H9 (cell line): Measurements from ENCODE around the gene SAA4. TPM values are rescaled to one million over a fixed set of nuclear protein-coding genes. Genes with fewer than 3 reads are reported as not detected.

ENCODE experiments used
- DNase-seq: peaks from one replicate; pipeline ENCODE4 v3.0.0-alpha.2; 2017
- H2AFZ ChIP-seq: one replicate; pipeline ENCODE4 v1.6.1; 2013; ENCODE audit warnings: mild to moderate bottlenecking, low read length, control low read depth, moderate library complexity
- H2AK5ac ChIP-seq: 2 replicates; pipeline ENCODE4 v1.6.1; 2013; ENCODE audit warnings: low read length, control low read depth, mixed read lengths; ENCODE audit not compliant: insufficient read length
- H2BK120ac ChIP-seq: one replicate; pipeline ENCODE4 v1.6.1; 2013; ENCODE audit warnings: low read depth, mild to moderate bottlenecking, low read length, control low read depth, inconsistent platforms; ENCODE audit not compliant: poor library complexity, severe bottlenecking
- H2BK12ac ChIP-seq: 2 replicates; pipeline ENCODE4 v1.6.1; 2013; ENCODE audit warnings: low read length, control low read depth, mixed read lengths, low read depth; ENCODE audit not compliant: insufficient read length
- H2BK15ac ChIP-seq: 2 replicates; pipeline ENCODE4 v1.6.1; 2013; ENCODE audit warnings: low read depth, low read length, control low read depth
- H2BK20ac ChIP-seq: one replicate; pipeline ENCODE4 v1.6.1; 2013; ENCODE audit warnings: low read depth, mild to moderate bottlenecking, low read length, control low read depth, inconsistent platforms; ENCODE audit not compliant: poor library complexity, severe bottlenecking
- H2BK5ac ChIP-seq: 2 replicates; pipeline ENCODE4 v1.6.1; 2013; ENCODE audit warnings: low read length, control low read depth, mixed read lengths; ENCODE audit not compliant: insufficient read length
- H3K14ac ChIP-seq: 2 replicates; pipeline ENCODE4 v1.6.1; 2013; ENCODE audit warnings: low read length, control low read depth; ENCODE audit not compliant: insufficient read depth
- H3K18ac ChIP-seq: 2 replicates; pipeline ENCODE4 v1.6.1; 2013; ENCODE audit warnings: low read depth, mild to moderate bottlenecking, mixed read lengths, low read length, control low read depth; ENCODE audit not compliant: insufficient read length
- H3K23ac ChIP-seq: 2 replicates; pipeline ENCODE4 v1.6.1; 2013; ENCODE audit warnings: low read length, control low read depth, mixed read lengths, low read depth; ENCODE audit not compliant: insufficient read length
- H3K23me2 ChIP-seq: 2 replicates; pipeline ENCODE4 v1.6.1; 2013; ENCODE audit warnings: low read depth, mild to moderate bottlenecking, mixed read lengths, low read length, control low read depth; ENCODE audit not compliant: insufficient read length, poor library complexity, severe bottlenecking
- H3K27ac ChIP-seq: 2 replicates; pipeline ENCODE4 v1.5.1; 2013; ENCODE audit warnings: low read length, control low read depth, mixed read lengths, low read depth; ENCODE audit not compliant: insufficient read length
- H3K27me3 ChIP-seq: 2 replicates; pipeline ENCODE4 v1.6.1; 2013; ENCODE audit warnings: low read length, control low read depth, inconsistent platforms; ENCODE audit not compliant: insufficient read depth
- H3K4ac ChIP-seq: 2 replicates; pipeline ENCODE4 v1.6.1; 2013; ENCODE audit warnings: low read depth, mild to moderate bottlenecking, control low read depth, inconsistent platforms, low read length, moderate library complexity
- H3K4me1 ChIP-seq: 2 replicates; pipeline ENCODE4 v1.6.1; 2013; ENCODE audit warnings: low read length, control low read depth, inconsistent platforms; ENCODE audit not compliant: insufficient read depth
- H3K4me2 ChIP-seq: 2 replicates; pipeline ENCODE4 v1.6.1; 2013; ENCODE audit warnings: low read length, control low read depth, mixed read lengths; ENCODE audit not compliant: insufficient read length, insufficient read depth
- H3K56ac ChIP-seq: 2 replicates; pipeline ENCODE4 v1.6.1; 2013; ENCODE audit warnings: low read depth, mild to moderate bottlenecking, mixed read lengths, low read length, control low read depth; ENCODE audit not compliant: insufficient read length
- H3K79me1 ChIP-seq: 2 replicates; pipeline ENCODE4 v1.6.1; 2013; ENCODE audit warnings: low read depth, mild to moderate bottlenecking, moderate library complexity, low read length, control low read depth, inconsistent platforms; ENCODE audit not compliant: insufficient read depth, poor library complexity, severe bottlenecking
- H3K79me2 ChIP-seq: 2 replicates; pipeline ENCODE4 v1.6.1; 2013; ENCODE audit warnings: low read length, control low read depth, inconsistent platforms; ENCODE audit not compliant: insufficient read depth
- H3K9ac ChIP-seq: 2 replicates; pipeline ENCODE4 v1.6.1; 2013; ENCODE audit warnings: low read length, control low read depth, mixed read lengths; ENCODE audit not compliant: insufficient read length; ENCODE audit errors: extremely low read depth
- H3K9me3 ChIP-seq: one replicate; pipeline ENCODE4 v1.6.1; 2013; ENCODE audit warnings: low read depth, low read length, inconsistent platforms; ENCODE audit not compliant: control insufficient read depth
- H3T11ph ChIP-seq: one replicate; pipeline ENCODE4 v1.6.1; 2013; ENCODE audit warnings: mild to moderate bottlenecking, low read length, control low read depth, inconsistent platforms
- H4K20me1 ChIP-seq: one replicate; pipeline ENCODE4 v1.6.1; 2013; ENCODE audit not compliant: control insufficient read depth, insufficient read length, insufficient read depth
- H4K5ac ChIP-seq: 2 replicates; pipeline ENCODE4 v1.6.1; 2013; ENCODE audit warnings: low read depth, mild to moderate bottlenecking, mixed read lengths, low read length, control low read depth; ENCODE audit not compliant: insufficient read length
- H4K8ac ChIP-seq: replicated peaks from 2 replicates; pipeline ENCODE4 v1.6.1; 2013; ENCODE audit warnings: low read length, control low read depth, mixed read lengths, low read depth; ENCODE audit not compliant: insufficient read length
- H4K91ac ChIP-seq: 2 replicates; pipeline ENCODE4 v1.6.1; 2013; ENCODE audit warnings: low read depth, mild to moderate bottlenecking, moderate library complexity, mixed read lengths, low read length, control low read depth; ENCODE audit not compliant: insufficient read length
- H3K27ac Mint-ChIP-seq, 3 experiments: 2 replicates in 2 of 3; 3 replicates in 1 of 3; pipeline ENCODE4 v1.8.0; 2020 to 2021; ENCODE audit warnings: mixed read lengths in 3 of 3, mild to moderate bottlenecking in 1 of 3, moderate library complexity in 1 of 3
- H3K27me3 Mint-ChIP-seq: 2 replicates; pipeline ENCODE4 v1.8.0; 2021; ENCODE audit warnings: low read depth, mild to moderate bottlenecking, moderate library complexity, mixed read lengths
- H3K36me3 Mint-ChIP-seq, 3 experiments: 2 replicates in 2 of 3; 3 replicates in 1 of 3; pipeline ENCODE4 v1.8.0; 2020 to 2021; ENCODE audit warnings: low read depth in 3 of 3, mixed read lengths in 3 of 3; ENCODE audit not compliant: insufficient read depth in 1 of 3
- H3K4me1 Mint-ChIP-seq, 2 experiments: 2 replicates each; pipeline ENCODE4 v1.8.0; 2020; ENCODE audit warnings: mixed read lengths in 2 of 2
- H3K4me3 Mint-ChIP-seq, 2 experiments: 2 replicates in 1 of 2; 3 replicates in 1 of 2; pipeline ENCODE4 v1.8.0; 2020 to 2021; ENCODE audit warnings: mild to moderate bottlenecking in 2 of 2, mixed read lengths in 2 of 2, moderate library complexity in 1 of 2
- H3K9me3 Mint-ChIP-seq, 2 experiments: 2 replicates in 1 of 2; 3 replicates in 1 of 2; pipeline ENCODE4 v1.8.0; 2020; ENCODE audit warnings: mild to moderate bottlenecking in 2 of 2, mixed read lengths in 2 of 2, moderate library complexity in 1 of 2
- WGBS: extraction: QIAGEN DNeasy Blood & Tissue Kit; methylation state at CpG from one replicate; pipeline ENCODE4 v1.1.7; 2013; ENCODE audit warnings: missing lambda C conversion rate, low lambda C conversion rate, mixed read lengths; ENCODE audit not compliant: insufficient read length; ENCODE audit errors: extremely low coverage; 5-methylcytosine and 5-hydroxymethylcytosine counted together
- total RNA-seq: library from RNA; stranded (reverse); gene quantifications from 2 replicates; pipeline ENCODE4 v1.2.1, GENCODE V29; 2021
- TF ChIP-seq, protein P1 (sequence below): fragments of 200-600 bp; sonication (generic); conservative IDR thresholded peaks from 3 replicates; pipeline ENCODE4 v1.8.0; 2021; ENCODE audit warnings: antibody characterized with exemption, mild to moderate bottlenecking

SAA4 gene
- total RNA-seq, 1 experiment from 2014 or later = not detected

DNA sequence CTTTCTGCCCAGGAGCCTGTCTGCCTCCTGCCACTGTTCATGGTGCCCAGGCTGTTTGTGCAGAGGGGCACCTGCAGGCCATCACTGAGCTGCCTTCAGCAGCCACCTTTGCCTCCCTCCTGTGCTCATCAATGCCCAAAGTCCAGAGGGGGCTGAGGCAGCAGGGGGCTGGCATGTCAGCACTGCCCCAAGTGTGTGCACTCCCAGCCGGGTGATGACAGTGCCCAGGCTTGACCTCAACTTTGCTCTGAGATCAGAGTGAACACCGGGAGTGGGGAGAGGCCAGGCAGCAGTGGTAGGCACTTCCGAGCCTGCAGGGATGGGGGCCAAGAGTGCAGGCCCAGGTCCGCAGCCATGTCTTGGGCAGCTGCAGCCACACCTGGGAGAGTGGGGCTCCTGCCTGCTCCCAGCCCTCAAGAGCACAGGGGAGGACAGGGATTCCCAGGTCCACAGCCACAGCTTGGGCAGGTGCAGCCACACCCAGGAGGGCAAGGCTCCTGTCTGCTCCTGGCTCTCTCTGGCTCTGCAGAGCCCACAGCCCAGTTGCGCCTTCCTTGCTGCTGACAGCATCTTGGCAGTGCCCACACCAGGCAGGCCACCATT lies 15.2 kb downstream of the SAA4 start:
- no peaks in the 10 kb centered on the region for H4K20me1 ChIP-seq
- no peak overlapping the region for H3K18ac ChIP-seq
- H3K27ac Mint-ChIP-seq = no peak overlapping the region
- no peak overlapping the region for H2BK15ac ChIP-seq
- no peaks in the 10 kb centered on the region for H3K36me3 Mint-ChIP-seq
- no peaks in the 10 kb centered on the region for H3K9me3 ChIP-seq
- WGBS = no CpG with 5 or more reads among the region's 5 CpGs
- no peaks in the 10 kb centered on the region for H3K79me1 ChIP-seq
- H4K8ac ChIP-seq = no peak overlapping the region
- no peak overlapping the region for H3K27ac ChIP-seq
- no peaks in the 10 kb centered on the region for H3K27me3 ChIP-seq
- H2AK5ac ChIP-seq = no peak overlapping the region
- no peaks in the 10 kb centered on the region for H3K4me1 ChIP-seq
- peaks cover 6% of the 10 kb centered on the region for H3K27me3 Mint-ChIP-seq
- no peak overlapping the region for H2BK5ac ChIP-seq
- no peak overlapping the region for H3K56ac ChIP-seq
- no peak overlapping the region; the same call in 1 of the 2 replicates for H3K14ac ChIP-seq
- no peak overlapping the region for H2BK12ac ChIP-seq
- H3K4ac ChIP-seq = no peak overlapping the region
- H3K9me3 Mint-ChIP-seq = peaks cover 0 to 5% of the 10 kb centered on the region in 2 experiments; a peak in 1 of 5 replicates
- H3T11ph ChIP-seq = no peak overlapping the region
- no peak overlapping the region for H2BK20ac ChIP-seq
- H2BK120ac ChIP-seq = no peak overlapping the region
- H3K79me2 ChIP-seq = no peaks in the 10 kb centered on the region
- no peak overlapping the region for H4K91ac ChIP-seq
- no peak overlapping the region for H4K5ac ChIP-seq
- no peak overlapping the region for H3K4me2 ChIP-seq
- no peak for DNase-seq
- H3K9ac ChIP-seq = no peak overlapping the region
- H3K4me3 Mint-ChIP-seq = no peak overlapping the region; a peak in 1 of 5 replicates
- H3K23ac ChIP-seq = no peak overlapping the region
- H3K4me1 Mint-ChIP-seq = no peaks in the 10 kb centered on the region
- H3K23me2 ChIP-seq = no peaks in the 10 kb centered on the region
- H2AFZ ChIP-seq = no peak overlapping the region
- TF ChIP-seq, protein P1, sequence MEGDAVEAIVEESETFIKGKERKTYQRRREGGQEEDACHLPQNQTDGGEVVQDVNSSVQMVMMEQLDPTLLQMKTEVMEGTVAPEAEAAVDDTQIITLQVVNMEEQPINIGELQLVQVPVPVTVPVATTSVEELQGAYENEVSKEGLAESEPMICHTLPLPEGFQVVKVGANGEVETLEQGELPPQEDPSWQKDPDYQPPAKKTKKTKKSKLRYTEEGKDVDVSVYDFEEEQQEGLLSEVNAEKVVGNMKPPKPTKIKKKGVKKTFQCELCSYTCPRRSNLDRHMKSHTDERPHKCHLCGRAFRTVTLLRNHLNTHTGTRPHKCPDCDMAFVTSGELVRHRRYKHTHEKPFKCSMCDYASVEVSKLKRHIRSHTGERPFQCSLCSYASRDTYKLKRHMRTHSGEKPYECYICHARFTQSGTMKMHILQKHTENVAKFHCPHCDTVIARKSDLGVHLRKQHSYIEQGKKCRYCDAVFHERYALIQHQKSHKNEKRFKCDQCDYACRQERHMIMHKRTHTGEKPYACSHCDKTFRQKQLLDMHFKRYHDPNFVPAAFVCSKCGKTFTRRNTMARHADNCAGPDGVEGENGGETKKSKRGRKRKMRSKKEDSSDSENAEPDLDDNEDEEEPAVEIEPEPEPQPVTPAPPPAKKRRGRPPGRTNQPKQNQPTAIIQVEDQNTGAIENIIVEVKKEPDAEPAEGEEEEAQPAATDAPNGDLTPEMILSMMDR = no peak
